IPS-20b (cell line): ENCODE measurements around the gene F12.

Experiments used
- H3K27ac ChIP-seq: one replicate; pipeline ENCODE4 v1.5.1; 2013; ENCODE audit warnings: low read length
- H3K27me3 ChIP-seq: 2 replicates; pipeline ENCODE4 v1.6.1; 2013; ENCODE audit warnings: mild to moderate bottlenecking, low read length, inconsistent platforms; ENCODE audit not compliant: insufficient read depth
- H3K36me3 ChIP-seq: 2 replicates; pipeline ENCODE4 v1.6.1; 2013; ENCODE audit warnings: low read depth, mild to moderate bottlenecking, inconsistent platforms, low read length, moderate library complexity; ENCODE audit not compliant: insufficient read depth
- H3K4me1 ChIP-seq: 2 replicates; pipeline ENCODE4 v1.6.1; 2013; ENCODE audit warnings: mild to moderate bottlenecking, control low read depth, inconsistent platforms, low read length, moderate library complexity; ENCODE audit not compliant: insufficient read depth
- H3K4me3 ChIP-seq: 2 replicates; pipeline ENCODE4 v1.5.1; 2013; ENCODE audit warnings: mild to moderate bottlenecking, low read length, inconsistent platforms
- H3K9ac ChIP-seq: 2 replicates; pipeline ENCODE4 v1.6.1; 2013; ENCODE audit warnings: low read depth, mild to moderate bottlenecking, inconsistent platforms, low read length, moderate library complexity
- H3K9me3 ChIP-seq: 2 replicates; pipeline ENCODE4 v1.6.1; 2013; ENCODE audit warnings: mild to moderate bottlenecking, low read depth, low read length, inconsistent platforms; ENCODE audit not compliant: insufficient read depth

F12 gene

GRCh38 chr5:177434942-177435738 lies 25.8 kb upstream of the F12 start:
- Histone ChIP-seq H3K9ac (no peak overlapping the region), H3K36me3 (peaks cover 72% of the 10 kb centered on the region), H3K4me1 (peaks cover 5% of the 10 kb centered on the region; the same call in 1 of the 2 replicates), H3K27ac (no peak overlapping the region), H3K27me3 (no peaks in the 10 kb centered on the region), H3K4me3 (no peak overlapping the region), H3K9me3 (no peaks in the 10 kb centered on the region)

GRCh38 chr5:177434437-177434836 lies 25.1 kb upstream of the F12 start:
- H3K27ac ChIP-seq: no peak overlapping the region
- H3K9ac ChIP-seq: no peak overlapping the region
- H3K4me1 ChIP-seq: no peaks in the 10 kb centered on the region
- no peaks in the 10 kb centered on the region for H3K9me3 ChIP-seq
- H3K4me3 ChIP-seq: no peak overlapping the region
- H3K36me3 ChIP-seq: peaks cover 79% of the 10 kb centered on the region
- no peaks in the 10 kb centered on the region for H3K27me3 ChIP-seq

- no peaks in the 10 kb centered on the region for H3K4me1 ChIP-seq
- H3K4me3 ChIP-seq: no peak overlapping the region
- peaks cover 77% of the 10 kb centered on the region for H3K36me3 ChIP-seq
- no peak overlapping the region for H3K27ac ChIP-seq
- H3K27me3 ChIP-seq: no peaks in the 10 kb centered on the region
- H3K9me3 ChIP-seq: no peaks in the 10 kb centered on the region
- no peak overlapping the region for H3K9ac ChIP-seq
Measured at GRCh38 chr5:177433658-177434217, 24.4 kb upstream of the F12 start.

- no peak overlapping the region for H3K4me3 ChIP-seq
- H3K9ac ChIP-seq: no peak overlapping the region
- peaks cover 71% of the 10 kb centered on the region for H3K36me3 ChIP-seq
- no peak overlapping the region for H3K27ac ChIP-seq
- no peaks in the 10 kb centered on the region for H3K9me3 ChIP-seq
- H3K4me1 ChIP-seq: no peaks in the 10 kb centered on the region
- H3K27me3 ChIP-seq: no peaks in the 10 kb centered on the region
Measured at GRCh38 chr5:177432839-177433657, 23.7 kb upstream of the F12 start.

- Histone ChIP-seq H3K4me3 (no peak overlapping the region), H3K9ac (no peak overlapping the region), H3K27me3 (no peaks in the 10 kb centered on the region; the same call in 1 of the 2 replicates), H3K27ac (no peak overlapping the region), H3K4me1 (no peaks in the 10 kb centered on the region; the same call in 1 of the 2 replicates), H3K9me3 (no peaks in the 10 kb centered on the region), H3K36me3 (peaks cover 65% of the 10 kb centered on the region)
Measured at GRCh38 chr5:177432143-177432838, 22.9 kb upstream of the F12 start.

GRCh38 chr5:177431317-177432142 lies 22.2 kb upstream of the F12 start:
- peaks cover 63% of the 10 kb centered on the region for H3K36me3 ChIP-seq
- no peak overlapping the region for H3K9ac ChIP-seq
- no peak overlapping the region for H3K27ac ChIP-seq

GRCh38 chr5:177430972-177431316 lies 21.6 kb upstream of the F12 start:
- H3K36me3 ChIP-seq: peaks cover 63% of the 10 kb centered on the region
- H3K9ac ChIP-seq: no peak overlapping the region
- no peaks in the 10 kb centered on the region; the same call in 1 of the 2 replicates for H3K4me1 ChIP-seq
- no peaks in the 10 kb centered on the region; the same call in 1 of the 2 replicates for H3K27me3 ChIP-seq
- H3K27ac ChIP-seq: no peak overlapping the region
- H3K9me3 ChIP-seq: no peaks in the 10 kb centered on the region
- no peak overlapping the region for H3K4me3 ChIP-seq

More at GRCh38 chr5:177431317-177432142, 22.2 kb upstream of the F12 start:
- H3K9me3 ChIP-seq: no peaks in the 10 kb centered on the region
- no peaks in the 10 kb centered on the region; the same call in 1 of the 2 replicates for H3K4me1 ChIP-seq
- H3K27me3 ChIP-seq: no peaks in the 10 kb centered on the region; the same call in 1 of the 2 replicates
- H3K4me3 ChIP-seq: no peak overlapping the region

GRCh38 chr5:177430140-177430951 lies 21.0 kb upstream of the F12 start:
- Histone ChIP-seq H3K9me3 (no peaks in the 10 kb centered on the region), H3K27me3 (no peaks in the 10 kb centered on the region; the same call in 1 of the 2 replicates), H3K9ac (no peak overlapping the region), H3K4me3 (no peak overlapping the region), H3K27ac (no peak overlapping the region), H3K36me3 (peaks cover 57% of the 10 kb centered on the region), H3K4me1 (peaks cover 2% of the 10 kb centered on the region; the same call in 1 of the 2 replicates)

GRCh38 chr5:177429248-177430040 lies 20.1 kb upstream of the F12 start:
- Histone ChIP-seq H3K4me3 (no peak overlapping the region), H3K4me1 (peaks cover 5% of the 10 kb centered on the region; the same call in 1 of the 2 replicates), H3K9me3 (no peaks in the 10 kb centered on the region), H3K27ac (no peak overlapping the region), H3K27me3 (no peaks in the 10 kb centered on the region; the same call in 1 of the 2 replicates), H3K36me3 (peaks cover 48% of the 10 kb centered on the region), H3K9ac (no peak overlapping the region)
